GM12875 (cell line): ENCODE measurements around the gene PLAU.

ENCODE experiments used
- H3K4me3 ChIP-seq: one replicate; pipeline ENCODE4 v1.5.1; 2011; ENCODE audit warnings: low read depth, low read length, control low read depth
- TF ChIP-seq, protein P1 (sequence below): IDR thresholded peaks from 2 replicates; pipeline ENCODE4 v1.5.1; 2011; ENCODE audit warnings: low read depth, mild to moderate bottlenecking, control low read depth, inconsistent platforms, low read length, moderate library complexity, borderline replicate concordance; ENCODE audit not compliant: insufficient read depth

The PLAU gene

DNA sequence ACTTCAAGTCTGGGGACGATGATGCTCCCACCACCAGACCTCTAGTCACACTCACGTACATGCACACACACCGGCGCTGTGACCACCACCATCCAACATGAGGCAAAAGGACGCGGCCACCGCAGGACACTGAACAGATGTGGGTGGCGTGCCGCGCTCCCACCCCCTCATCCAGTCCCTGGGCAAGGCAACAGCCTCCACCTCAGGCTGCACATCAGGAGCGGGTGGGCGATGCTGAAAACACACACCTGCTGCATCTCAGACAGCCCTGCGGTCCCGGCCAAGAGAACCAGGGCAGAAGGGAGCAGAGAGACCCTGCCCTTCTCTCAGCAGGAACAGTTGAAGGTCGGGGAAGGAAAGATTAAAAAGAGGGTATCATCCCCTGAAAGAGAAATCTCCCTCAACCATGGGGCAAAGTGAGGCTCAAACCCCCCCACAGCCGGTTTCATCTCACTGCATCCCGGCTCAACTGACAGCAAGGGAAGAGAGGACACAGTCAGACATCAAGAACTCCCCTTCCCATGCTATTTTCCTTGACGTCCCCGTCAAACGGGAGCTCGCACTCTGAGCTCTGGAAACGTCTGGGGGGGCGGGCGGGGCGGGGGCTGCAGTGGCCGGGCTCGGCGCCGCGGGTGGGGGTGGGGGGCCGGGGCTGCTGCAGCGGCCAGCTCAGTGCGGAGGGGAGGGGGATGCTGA is 37.6 kb upstream of the PLAU start:
- TF ChIP-seq, protein P1, sequence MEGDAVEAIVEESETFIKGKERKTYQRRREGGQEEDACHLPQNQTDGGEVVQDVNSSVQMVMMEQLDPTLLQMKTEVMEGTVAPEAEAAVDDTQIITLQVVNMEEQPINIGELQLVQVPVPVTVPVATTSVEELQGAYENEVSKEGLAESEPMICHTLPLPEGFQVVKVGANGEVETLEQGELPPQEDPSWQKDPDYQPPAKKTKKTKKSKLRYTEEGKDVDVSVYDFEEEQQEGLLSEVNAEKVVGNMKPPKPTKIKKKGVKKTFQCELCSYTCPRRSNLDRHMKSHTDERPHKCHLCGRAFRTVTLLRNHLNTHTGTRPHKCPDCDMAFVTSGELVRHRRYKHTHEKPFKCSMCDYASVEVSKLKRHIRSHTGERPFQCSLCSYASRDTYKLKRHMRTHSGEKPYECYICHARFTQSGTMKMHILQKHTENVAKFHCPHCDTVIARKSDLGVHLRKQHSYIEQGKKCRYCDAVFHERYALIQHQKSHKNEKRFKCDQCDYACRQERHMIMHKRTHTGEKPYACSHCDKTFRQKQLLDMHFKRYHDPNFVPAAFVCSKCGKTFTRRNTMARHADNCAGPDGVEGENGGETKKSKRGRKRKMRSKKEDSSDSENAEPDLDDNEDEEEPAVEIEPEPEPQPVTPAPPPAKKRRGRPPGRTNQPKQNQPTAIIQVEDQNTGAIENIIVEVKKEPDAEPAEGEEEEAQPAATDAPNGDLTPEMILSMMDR: no peak
- H3K4me3 ChIP-seq: peak overlapping the region; percentile 59

DNA sequence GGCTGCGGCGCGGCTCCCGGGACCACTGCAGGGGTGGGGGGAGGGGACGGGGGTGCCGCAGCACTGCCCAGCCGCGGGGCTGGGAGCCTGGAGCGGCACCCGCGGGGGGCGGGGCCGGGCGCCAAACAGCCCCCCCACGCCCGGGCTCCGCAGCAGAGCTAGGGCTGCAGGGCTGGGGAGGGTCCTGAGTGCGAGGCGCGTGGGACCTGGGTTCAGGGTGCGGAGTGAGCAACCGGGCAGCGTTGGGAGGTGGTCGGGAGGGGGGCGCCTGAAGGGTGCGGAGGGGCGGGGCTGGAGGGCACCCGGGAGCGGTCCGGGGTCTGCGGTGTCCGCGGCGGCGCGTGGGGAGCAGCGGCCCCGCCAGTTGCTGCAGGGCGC is 37.1 kb upstream of the PLAU start:
- TF ChIP-seq, protein P1: no peak
- peak overlapping the region; percentile 59 for H3K4me3 ChIP-seq

DNA sequence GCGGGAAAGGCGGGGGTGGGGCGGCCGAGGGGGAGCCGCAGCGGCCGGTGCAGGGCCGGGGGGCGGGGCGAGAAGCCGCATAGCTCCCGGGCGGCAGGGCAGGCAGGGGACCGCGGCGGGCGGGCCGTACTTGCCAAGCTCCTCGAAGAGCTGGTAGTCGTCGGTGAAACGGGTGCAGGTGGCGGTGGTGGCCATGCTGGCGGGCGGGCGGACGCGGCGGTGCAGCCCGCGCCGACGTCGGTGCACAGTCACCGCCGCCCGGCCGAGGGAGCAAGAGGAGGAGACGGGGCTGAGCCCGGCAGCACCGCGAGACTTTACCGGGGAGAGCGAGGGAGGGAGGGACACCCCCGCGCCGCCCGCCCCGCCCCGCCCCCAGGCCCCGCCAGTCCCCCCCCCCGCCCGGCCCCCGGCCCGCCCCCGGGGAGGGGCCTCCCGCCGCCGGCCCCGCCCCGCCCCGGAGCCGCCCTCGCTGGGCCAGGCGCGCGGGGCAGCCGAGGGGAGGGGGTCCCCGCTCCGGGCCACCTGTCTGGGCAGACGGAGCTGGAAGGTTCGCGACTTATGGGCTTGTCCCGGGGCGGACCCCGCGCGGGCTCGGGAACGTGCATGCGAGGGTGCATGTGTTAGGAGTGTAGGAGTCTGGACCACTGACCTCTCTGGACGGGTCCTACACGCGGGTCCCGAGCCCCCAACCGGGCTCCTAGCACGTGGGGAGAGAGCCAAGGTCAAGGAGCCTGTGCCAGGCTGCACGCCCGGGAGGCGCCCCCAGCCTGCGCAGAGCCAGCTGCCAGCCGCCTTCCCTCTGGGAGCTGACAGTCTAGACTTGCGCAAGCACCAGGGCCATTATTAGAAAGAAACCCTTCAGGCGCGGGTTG is 36.4 kb upstream of the PLAU start, which contains the start of gene CAMK2G:
Gene CAMK2G (minus strand): TSS at position 289 of the 872 bp plus-strand sequence. CDS start 94 bp downstream, at position 195.
- TF ChIP-seq, protein P1: no peak
- peak within 1 kb of the TSS; percentile 77 for H3K4me3 ChIP-seq

DNA sequence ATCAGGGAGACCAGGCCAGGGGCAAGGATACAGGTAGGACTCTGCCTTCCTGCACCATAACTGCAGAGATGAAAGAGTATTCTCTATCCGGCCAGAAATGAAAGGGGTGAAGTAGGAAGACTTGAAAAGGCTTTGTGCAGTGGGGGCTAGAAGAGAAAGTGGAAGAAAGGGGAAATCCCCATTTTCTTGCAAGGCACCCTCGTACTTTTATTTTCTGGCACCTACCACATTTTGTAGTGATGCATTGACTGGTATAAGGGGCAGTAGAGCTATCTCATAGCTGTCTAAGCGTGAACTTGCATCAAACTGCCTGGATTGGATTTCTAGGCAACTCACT is 35.8 kb upstream of the PLAU start:
- TF ChIP-seq, protein P1: no peak
- peak overlapping the region; percentile 77 for H3K4me3 ChIP-seq

DNA sequence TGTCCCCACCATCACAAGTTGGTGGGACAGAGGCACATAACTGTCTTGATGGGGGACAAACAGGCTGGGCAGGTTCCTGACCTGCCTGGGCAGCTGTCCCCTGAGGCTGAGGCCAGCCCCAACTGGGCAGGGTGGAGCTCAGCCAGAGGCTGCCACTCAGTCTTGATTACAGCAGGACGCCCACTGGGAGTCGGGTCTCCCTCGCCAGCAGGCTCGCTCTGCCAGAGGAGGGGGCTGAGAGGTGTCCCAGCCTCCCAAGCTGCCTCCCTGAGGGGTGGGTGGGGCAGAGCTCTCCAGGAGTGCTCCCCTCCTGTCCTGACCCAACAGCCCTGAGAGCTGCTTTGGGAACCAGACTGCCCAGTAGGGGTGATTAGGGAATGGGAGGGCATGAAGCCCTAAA is 34.8 kb upstream of the PLAU start:
- TF ChIP-seq, protein P1: no peak
- H3K4me3 ChIP-seq: no peak overlapping the region

DNA sequence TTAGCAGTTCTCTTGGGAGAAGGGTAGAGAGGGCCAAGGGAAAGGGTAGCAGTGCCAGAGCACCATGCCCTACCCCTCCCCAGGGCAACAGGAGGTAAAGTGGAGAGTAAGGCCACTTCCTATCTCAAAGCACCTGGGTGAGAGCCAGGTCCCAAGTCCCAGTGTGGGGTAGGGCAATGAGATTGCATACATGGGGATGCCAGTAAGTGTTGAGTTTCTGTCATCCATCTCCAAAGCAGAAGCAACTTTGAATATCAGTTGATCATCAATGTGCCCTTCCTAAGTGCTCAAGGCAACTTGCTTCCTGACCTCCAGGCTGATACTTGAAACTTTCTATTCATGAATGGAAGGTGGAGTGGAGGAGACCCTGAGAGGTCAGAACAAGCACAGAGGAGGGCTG is 34.4 kb upstream of the PLAU start:
- TF ChIP-seq, protein P1: no peak
- H3K4me3 ChIP-seq: no peak overlapping the region
